Thoracic aorta (tissue), 2 donors: ENCODE results near the gene MPZL2. TPM values are rescaled to one million over a fixed set of nuclear protein-coding genes. Genes with fewer than 3 reads are reported as not detected.

Experiments used
- ATAC-seq: fragments of 150-250 bp; one replicate; pipeline ENCODE4 v1.8.0; 2017; ENCODE audit warnings: low read depth; ENCODE audit not compliant: insufficient number of reproducible peaks, low FRiP score
- DNase-seq: peaks from one replicate; pipeline ENCODE4 v3.0.0-alpha.2; 2020; ENCODE audit warnings: low spot score
- H3K27ac ChIP-seq, 2 donors: fragments of 200-600 bp; sonication (generic); 1 replicate in 1 of 2; 2 replicates in 1 of 2; pipeline ENCODE4 v1.5.1; 2016; ENCODE audit warnings: mild to moderate bottlenecking in 2 of 2, moderate library complexity in 2 of 2
- H3K27me3 ChIP-seq: fragments of 200-600 bp; sonication (generic); replicated peaks from 2 replicates; pipeline ENCODE4 v1.6.0; 2016; ENCODE audit warnings: mild to moderate bottlenecking; ENCODE audit not compliant: insufficient read depth
- H3K36me3 ChIP-seq: fragments of 200-600 bp; sonication (generic); one replicate; pipeline ENCODE4 v1.5.1; 2016
- H3K4me1 ChIP-seq, 2 donors: fragments of 200-600 bp; sonication (generic); 1 replicate in 1 of 2; 2 replicates in 1 of 2; pipeline versions ENCODE4 v1.5.1 to v1.6.0; 2016; ENCODE audit warnings: low read depth in 2 of 2, mild to moderate bottlenecking in 1 of 2; ENCODE audit not compliant: control insufficient read depth in 1 of 2
- H3K4me3 ChIP-seq: fragments of 200-600 bp; sonication (generic); 2 replicates; pipeline ENCODE4 v1.5.1; 2016; ENCODE audit warnings: mild to moderate bottlenecking
- H3K9me3 ChIP-seq: fragments of 200-600 bp; sonication (generic); 2 replicates; pipeline ENCODE4 v1.5.1; 2016
- CTCF ChIP-seq: fragments of 200-600 bp; sonication (generic); IDR thresholded peaks from one replicate; pipeline ENCODE4 v1.5.1; 2019; ENCODE audit warnings: antibody characterized with exemption
- total RNA-seq, 2 donors: library from RNA; depleted of rRNA; stranded (reverse); fragments of >200 nt; gene quantifications; one replicate each; pipeline versions ENCODE4 v1.1.0 to v1.2.3, GENCODE V29; 2016

Gene MPZL2
- total RNA-seq, 2 donors from 2014 or later = 18.3 to 58.1 TPM

- no peaks in the 10 kb centered on the region for H3K9me3 ChIP-seq
- ATAC-seq (no peak), DNase-seq (no peak)
- H3K36me3 ChIP-seq = no peaks in the 10 kb centered on the region
- no peak overlapping the region for H3K27ac ChIP-seq
- H3K27me3 ChIP-seq = no peaks in the 10 kb centered on the region
- H3K4me3 ChIP-seq = no peak overlapping the region
- TF ChIP-seq CTCF = no peak
- no peaks in the 10 kb centered on the region for H3K4me1 ChIP-seq
These were observed 26.8 kb upstream of the MPZL2 start for GRCh38 chr11:118290923-118291322.

- ATAC-seq (no peak), DNase-seq (no peak)
- TF ChIP-seq CTCF = no peak
- no peaks in the 10 kb centered on the region for H3K27me3 ChIP-seq
- H3K4me3 ChIP-seq = no peak overlapping the region
- H3K4me1 ChIP-seq = no peaks in the 10 kb centered on the region
- H3K36me3 ChIP-seq = no peaks in the 10 kb centered on the region
- no peaks in the 10 kb centered on the region for H3K9me3 ChIP-seq
- no peak overlapping the region for H3K27ac ChIP-seq
These were observed 25.3 kb upstream of the MPZL2 start for GRCh38 chr11:118289401-118289800.

GRCh38 chr11:118287006-118287405, 22.9 kb upstream of the MPZL2 start:
- Histone ChIP-seq H3K4me1 (no peaks in the 10 kb centered on the region), H3K27me3 (no peaks in the 10 kb centered on the region), H3K36me3 (no peaks in the 10 kb centered on the region), H3K27ac (no peak overlapping the region), H3K4me3 (no peak overlapping the region), H3K9me3 (no peaks in the 10 kb centered on the region)
- TF ChIP-seq CTCF = no peak
- DNase-seq (no peak), ATAC-seq (no peak)

- Histone ChIP-seq H3K27ac (no peak overlapping the region), H3K4me3 (no peak overlapping the region), H3K27me3 (no peaks in the 10 kb centered on the region), H3K36me3 (no peaks in the 10 kb centered on the region), H3K9me3 (no peaks in the 10 kb centered on the region), H3K4me1 (no peaks in the 10 kb centered on the region)
- no peak for ATAC-seq
- no peak for TF ChIP-seq CTCF
- no peak for DNase-seq
These were observed 22.4 kb upstream of the MPZL2 start for GRCh38 chr11:118286545-118286944.

- no peaks in the 10 kb centered on the region for H3K36me3 ChIP-seq
- H3K4me1 ChIP-seq = no peaks in the 10 kb centered on the region
- no peak overlapping the region for H3K27ac ChIP-seq
- no peak overlapping the region for H3K4me3 ChIP-seq
- DNase-seq = no peak
- H3K9me3 ChIP-seq = no peaks in the 10 kb centered on the region
- no peak for TF ChIP-seq CTCF
- ATAC-seq = no peak
- no peaks in the 10 kb centered on the region for H3K27me3 ChIP-seq
These were observed 19.8 kb upstream of the MPZL2 start for GRCh38 chr11:118283756-118284350.
